Peyer's patch (tissue), 4 donors: ENCODE measurements around the gene IP6K1.

Experiments used
- POLR2A ChIP-seq, 2 donors: fragments of 450-650 bp; IDR thresholded peaks; one replicate each; pipeline ENCODE4 v1.5.1; 2017; ENCODE audit warnings: antibody characterized with exemption in 2 of 2, mild to moderate bottlenecking in 2 of 2, moderate library complexity in 2 of 2
- TF ChIP-seq, protein P1 (sequence below), 6 experiments: fragments of 450-650 bp in 4 of 6; fragments of 200-600 bp in 2 of 6; sonication (generic) in 1 of 6; IDR thresholded peaks; one replicate each; pipeline ENCODE4 v1.5.1; 2017 to 2019; ENCODE audit warnings: antibody characterized with exemption in 6 of 6, mild to moderate bottlenecking in 3 of 6, moderate library complexity in 1 of 6

DNA sequence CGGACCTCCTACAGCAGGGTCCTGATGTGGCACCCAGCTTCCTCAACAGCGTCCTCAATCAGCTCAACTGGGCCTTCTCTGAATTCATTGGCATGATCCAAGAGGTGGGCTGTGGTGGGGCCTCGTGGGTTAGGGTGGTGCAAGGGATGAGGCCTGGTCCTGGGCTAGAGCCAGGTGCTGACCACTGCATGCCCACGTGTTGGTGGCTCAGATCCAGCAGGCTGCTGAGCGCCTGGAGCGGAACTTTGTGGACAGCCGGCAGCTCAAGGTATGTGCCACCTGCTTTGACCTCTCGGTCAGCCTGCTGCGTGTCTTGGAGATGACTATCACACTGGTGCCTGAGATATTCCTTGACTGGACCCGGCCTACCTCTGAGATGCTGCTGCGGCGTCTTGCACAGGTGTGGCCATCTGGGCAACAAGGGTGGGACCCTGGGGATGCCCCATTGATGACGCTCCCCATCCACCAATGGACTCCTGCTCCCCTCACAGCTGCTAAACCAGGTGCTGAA is 70.7 kb downstream of the IP6K1 start:
- TF ChIP-seq, protein P1, sequence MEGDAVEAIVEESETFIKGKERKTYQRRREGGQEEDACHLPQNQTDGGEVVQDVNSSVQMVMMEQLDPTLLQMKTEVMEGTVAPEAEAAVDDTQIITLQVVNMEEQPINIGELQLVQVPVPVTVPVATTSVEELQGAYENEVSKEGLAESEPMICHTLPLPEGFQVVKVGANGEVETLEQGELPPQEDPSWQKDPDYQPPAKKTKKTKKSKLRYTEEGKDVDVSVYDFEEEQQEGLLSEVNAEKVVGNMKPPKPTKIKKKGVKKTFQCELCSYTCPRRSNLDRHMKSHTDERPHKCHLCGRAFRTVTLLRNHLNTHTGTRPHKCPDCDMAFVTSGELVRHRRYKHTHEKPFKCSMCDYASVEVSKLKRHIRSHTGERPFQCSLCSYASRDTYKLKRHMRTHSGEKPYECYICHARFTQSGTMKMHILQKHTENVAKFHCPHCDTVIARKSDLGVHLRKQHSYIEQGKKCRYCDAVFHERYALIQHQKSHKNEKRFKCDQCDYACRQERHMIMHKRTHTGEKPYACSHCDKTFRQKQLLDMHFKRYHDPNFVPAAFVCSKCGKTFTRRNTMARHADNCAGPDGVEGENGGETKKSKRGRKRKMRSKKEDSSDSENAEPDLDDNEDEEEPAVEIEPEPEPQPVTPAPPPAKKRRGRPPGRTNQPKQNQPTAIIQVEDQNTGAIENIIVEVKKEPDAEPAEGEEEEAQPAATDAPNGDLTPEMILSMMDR (IDR thresholded peaks at IDR 0.05): no peak
- no peak for TF ChIP-seq POLR2A (IDR thresholded peaks at IDR 0.05)
